Measurements from ENCODE around the gene C2CD3.

The C2CD3 gene

DNA sequence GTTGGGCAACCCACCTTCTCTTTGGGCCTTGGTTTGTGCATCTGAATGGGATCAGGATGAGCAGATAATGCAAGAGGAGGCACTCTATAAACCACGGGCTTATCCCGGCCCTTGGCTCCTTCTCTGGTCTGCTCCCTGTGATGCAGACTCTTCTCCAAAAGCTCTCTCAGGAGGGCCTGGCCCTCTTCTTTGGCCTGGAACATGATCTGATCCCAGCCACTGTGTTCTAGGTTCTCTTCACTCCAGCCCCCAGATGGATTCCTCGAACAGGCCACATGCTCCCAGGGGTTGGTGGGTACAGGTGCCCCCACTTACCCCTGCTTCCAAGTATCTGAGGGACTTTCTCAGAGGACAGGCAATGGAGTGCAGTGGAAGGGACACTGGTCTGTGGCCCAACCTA, 153.2 kb downstream of the C2CD3 start:
- no peaks in the 10 kb centered on the region for H3K27me3 ChIP-seq (ENCODE audit: insufficient read depth, poor library complexity, severe bottlenecking)
- H3K27ac ChIP-seq (replicated peaks) = peak overlapping the region; percentile 46; the same call in 1 of the 2 replicates
- DNase-seq (ENCODE audit: low read depth in 1 of 2, low spot score in 1 of 2) = no peak
- H3K4me3 ChIP-seq (replicated peaks; ENCODE audit: insufficient read depth, low read length) = no peak overlapping the region
- no peak for TF ChIP-seq POLR2AphosphoS5 (IDR thresholded peaks at IDR 0.05; ENCODE audit: low read depth)
- TF ChIP-seq, protein P1, sequence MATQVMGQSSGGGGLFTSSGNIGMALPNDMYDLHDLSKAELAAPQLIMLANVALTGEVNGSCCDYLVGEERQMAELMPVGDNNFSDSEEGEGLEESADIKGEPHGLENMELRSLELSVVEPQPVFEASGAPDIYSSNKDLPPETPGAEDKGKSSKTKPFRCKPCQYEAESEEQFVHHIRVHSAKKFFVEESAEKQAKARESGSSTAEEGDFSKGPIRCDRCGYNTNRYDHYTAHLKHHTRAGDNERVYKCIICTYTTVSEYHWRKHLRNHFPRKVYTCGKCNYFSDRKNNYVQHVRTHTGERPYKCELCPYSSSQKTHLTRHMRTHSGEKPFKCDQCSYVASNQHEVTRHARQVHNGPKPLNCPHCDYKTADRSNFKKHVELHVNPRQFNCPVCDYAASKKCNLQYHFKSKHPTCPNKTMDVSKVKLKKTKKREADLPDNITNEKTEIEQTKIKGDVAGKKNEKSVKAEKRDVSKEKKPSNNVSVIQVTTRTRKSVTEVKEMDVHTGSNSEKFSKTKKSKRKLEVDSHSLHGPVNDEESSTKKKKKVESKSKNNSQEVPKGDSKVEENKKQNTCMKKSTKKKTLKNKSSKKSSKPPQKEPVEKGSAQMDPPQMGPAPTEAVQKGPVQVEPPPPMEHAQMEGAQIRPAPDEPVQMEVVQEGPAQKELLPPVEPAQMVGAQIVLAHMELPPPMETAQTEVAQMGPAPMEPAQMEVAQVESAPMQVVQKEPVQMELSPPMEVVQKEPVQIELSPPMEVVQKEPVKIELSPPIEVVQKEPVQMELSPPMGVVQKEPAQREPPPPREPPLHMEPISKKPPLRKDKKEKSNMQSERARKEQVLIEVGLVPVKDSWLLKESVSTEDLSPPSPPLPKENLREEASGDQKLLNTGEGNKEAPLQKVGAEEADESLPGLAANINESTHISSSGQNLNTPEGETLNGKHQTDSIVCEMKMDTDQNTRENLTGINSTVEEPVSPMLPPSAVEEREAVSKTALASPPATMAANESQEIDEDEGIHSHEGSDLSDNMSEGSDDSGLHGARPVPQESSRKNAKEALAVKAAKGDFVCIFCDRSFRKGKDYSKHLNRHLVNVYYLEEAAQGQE (IDR thresholded peaks at IDR 0.05; ENCODE audit: insufficient replicate concordance, low read depth) = no peak
- no peak for TF ChIP-seq GABPA (IDR thresholded peaks at IDR 0.05; ENCODE audit: low read depth)
- no peak for TF ChIP-seq CTCF (IDR thresholded peaks at IDR 0.05; ENCODE audit: insufficient read depth, low read length)
- no peak for TF ChIP-seq SPI1 (IDR thresholded peaks at IDR 0.05; ENCODE audit: borderline replicate concordance, low read depth)

- no peak for DNase-seq (ENCODE audit: low read depth in 1 of 2, low spot score in 1 of 2)
- H3K27ac ChIP-seq (replicated peaks) = no peak overlapping the region
- H3K4me3 ChIP-seq (replicated peaks; ENCODE audit: insufficient read depth, low read length) = no peak overlapping the region
- TF ChIP-seq CTCF (IDR thresholded peaks at IDR 0.05; ENCODE audit: insufficient read depth, low read length) (no peak), SPI1 (IDR thresholded peaks at IDR 0.05; ENCODE audit: borderline replicate concordance, low read depth) (no peak), GABPA (IDR thresholded peaks at IDR 0.05; ENCODE audit: low read depth) (no peak), POLR2AphosphoS5 (IDR thresholded peaks at IDR 0.05; ENCODE audit: low read depth) (no peak)
- TF ChIP-seq, protein P1 (IDR thresholded peaks at IDR 0.05; ENCODE audit: insufficient replicate concordance, low read depth) = no peak
- H3K27me3 ChIP-seq (ENCODE audit: insufficient read depth, poor library complexity, severe bottlenecking) = no peaks in the 10 kb centered on the region
These were observed 154.7 kb downstream of the C2CD3 start for GRCh38 chr11:74015919-74016684.

DNA sequence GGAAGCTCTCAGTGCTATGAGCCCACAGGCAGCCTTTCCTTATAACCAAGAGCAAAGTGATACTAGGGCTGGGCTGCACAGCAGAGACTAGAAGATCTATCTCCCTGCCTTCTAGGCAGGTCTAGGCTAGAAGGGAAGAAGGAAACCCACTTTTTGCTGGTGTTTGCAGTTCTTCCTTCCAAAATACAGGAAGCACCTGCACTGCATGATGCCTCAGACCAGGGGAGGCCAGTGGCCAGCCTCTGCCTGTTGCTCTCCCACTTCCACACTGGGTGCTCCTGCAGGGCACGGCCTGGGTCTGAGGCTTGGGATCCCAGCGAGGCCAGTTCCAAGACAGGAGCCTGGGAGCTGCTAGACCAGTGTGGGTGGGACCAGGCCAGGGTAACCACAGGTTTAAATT, 155.9 kb downstream of the C2CD3 start:
- no peak overlapping the region for H3K4me3 ChIP-seq (replicated peaks; ENCODE audit: insufficient read depth, low read length)
- TF ChIP-seq CTCF (IDR thresholded peaks at IDR 0.05; ENCODE audit: insufficient read depth, low read length) = no peak
- 0 out of 2 replicates have a peak, but pooled peaks have one; percentile 40 for TF ChIP-seq POLR2AphosphoS5 (IDR thresholded peaks at IDR 0.05; ENCODE audit: low read depth)
- no peaks in the 10 kb centered on the region for H3K27me3 ChIP-seq (ENCODE audit: insufficient read depth, poor library complexity, severe bottlenecking)
- H3K27ac ChIP-seq (replicated peaks) = no peak overlapping the region
- peak in 1 of 2 experiments; percentile 32 for DNase-seq (ENCODE audit: low read depth in 1 of 2, low spot score in 1 of 2)

Data from HL-60 (cell line).